Subcutaneous adipose tissue (tissue), 4 donors: ENCODE measurements around the gene RETREG1. TPM values are rescaled to one million over a fixed set of nuclear protein-coding genes. Genes with fewer than 3 reads are reported as not detected.

Experiments
- small RNA-seq: library from RNA; depleted of rRNA; stranded (forward); fragments of <200 nt; gene quantifications from one replicate; pipeline ENCODE3, GENCODE V24; 2016
- total RNA-seq, 4 donors: library from RNA; depleted of rRNA; stranded (reverse); fragments of >200 nt; gene quantifications; one replicate each; pipeline ENCODE4 v1.1.0, GENCODE V29; 2016
- TF ChIP-seq, protein P1 (sequence below): fragments of 450-650 bp; IDR thresholded peaks from one replicate; pipeline ENCODE4 v1.5.1; 2016; ENCODE audit warnings: low read depth, mild to moderate bottlenecking, control low read depth, antibody characterized with exemption, moderate library complexity

Gene RETREG1
- total RNA-seq, 4 donors from 2014 or later: 71.0 to 131 (median 91.7) TPM

DNA sequence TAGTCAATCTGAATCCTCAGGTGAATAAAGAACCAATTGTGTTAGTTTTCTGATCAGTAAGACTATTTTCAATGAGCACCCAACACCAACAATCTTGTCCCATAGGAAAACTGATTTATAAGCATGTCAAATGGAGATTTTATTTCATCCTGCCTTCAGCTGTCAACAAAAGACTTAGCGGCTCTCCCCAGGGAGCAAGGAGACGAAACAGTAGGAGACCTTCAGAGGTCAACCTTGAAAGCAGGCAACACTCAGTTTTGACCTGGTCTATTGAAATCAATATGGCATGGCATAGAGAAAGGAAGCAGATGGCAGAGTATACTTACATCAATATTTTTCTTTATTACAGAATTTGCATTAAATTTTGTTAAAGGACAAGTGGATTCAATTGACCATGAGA, 185.3 kb downstream of the RETREG1 start:
- TF ChIP-seq, protein P1, sequence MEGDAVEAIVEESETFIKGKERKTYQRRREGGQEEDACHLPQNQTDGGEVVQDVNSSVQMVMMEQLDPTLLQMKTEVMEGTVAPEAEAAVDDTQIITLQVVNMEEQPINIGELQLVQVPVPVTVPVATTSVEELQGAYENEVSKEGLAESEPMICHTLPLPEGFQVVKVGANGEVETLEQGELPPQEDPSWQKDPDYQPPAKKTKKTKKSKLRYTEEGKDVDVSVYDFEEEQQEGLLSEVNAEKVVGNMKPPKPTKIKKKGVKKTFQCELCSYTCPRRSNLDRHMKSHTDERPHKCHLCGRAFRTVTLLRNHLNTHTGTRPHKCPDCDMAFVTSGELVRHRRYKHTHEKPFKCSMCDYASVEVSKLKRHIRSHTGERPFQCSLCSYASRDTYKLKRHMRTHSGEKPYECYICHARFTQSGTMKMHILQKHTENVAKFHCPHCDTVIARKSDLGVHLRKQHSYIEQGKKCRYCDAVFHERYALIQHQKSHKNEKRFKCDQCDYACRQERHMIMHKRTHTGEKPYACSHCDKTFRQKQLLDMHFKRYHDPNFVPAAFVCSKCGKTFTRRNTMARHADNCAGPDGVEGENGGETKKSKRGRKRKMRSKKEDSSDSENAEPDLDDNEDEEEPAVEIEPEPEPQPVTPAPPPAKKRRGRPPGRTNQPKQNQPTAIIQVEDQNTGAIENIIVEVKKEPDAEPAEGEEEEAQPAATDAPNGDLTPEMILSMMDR: no peak

DNA sequence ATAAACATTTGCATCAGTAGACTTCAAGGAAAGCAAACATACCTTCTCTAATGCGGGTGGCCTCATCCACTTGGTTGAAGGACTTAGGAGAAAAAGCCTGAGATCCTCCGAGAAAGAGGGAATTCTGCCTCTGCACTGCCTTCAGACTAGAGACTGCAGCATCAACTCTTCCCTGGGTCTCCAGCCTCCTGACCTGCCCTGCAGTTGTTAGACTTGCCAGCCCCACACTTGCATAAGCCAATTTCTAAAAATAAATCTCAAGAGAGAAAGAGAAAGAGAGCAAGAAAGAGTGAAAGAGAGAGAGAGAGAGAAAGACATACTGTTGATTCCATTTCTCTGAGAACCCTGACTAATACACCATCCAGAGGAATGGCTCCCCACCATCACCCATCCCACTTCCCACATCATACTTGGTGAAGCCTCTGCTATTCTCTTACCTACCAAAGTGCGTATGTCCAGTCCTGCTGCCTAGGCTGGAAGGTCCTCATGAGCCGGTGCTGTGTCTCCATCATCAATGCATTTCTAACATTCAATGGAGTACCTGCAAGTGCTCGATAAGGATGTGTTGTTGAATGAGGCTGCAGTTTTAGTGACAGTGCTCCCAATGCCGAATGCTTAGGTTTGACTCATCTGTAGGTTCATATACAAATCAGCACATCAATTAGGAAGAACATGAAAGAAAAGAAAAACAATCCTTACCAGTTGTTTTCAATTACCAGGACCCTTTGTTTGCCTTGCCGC, 186.3 kb downstream of the RETREG1 start:
- TF ChIP-seq, protein P1: no peak

DNA sequence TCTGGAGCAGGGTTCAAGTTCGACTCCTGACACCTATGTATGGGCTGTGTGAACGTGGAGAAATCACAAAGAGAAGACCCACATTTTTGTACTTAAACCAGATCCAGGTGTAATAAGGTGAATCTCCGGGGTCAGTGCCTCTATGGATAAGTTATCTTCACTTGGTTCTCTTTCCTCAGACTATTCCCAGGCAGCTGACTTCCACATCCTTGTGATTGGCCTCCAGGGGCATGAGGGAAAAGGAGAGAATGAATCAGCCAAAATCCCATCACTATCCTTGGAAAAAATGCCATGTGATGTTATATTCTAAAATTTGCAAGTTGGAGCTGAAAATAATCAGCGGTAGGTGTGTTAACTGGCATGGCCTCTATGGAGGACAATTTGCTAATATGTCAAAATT, 188.4 kb downstream of the RETREG1 start:
- TF ChIP-seq, protein P1: no peak

DNA sequence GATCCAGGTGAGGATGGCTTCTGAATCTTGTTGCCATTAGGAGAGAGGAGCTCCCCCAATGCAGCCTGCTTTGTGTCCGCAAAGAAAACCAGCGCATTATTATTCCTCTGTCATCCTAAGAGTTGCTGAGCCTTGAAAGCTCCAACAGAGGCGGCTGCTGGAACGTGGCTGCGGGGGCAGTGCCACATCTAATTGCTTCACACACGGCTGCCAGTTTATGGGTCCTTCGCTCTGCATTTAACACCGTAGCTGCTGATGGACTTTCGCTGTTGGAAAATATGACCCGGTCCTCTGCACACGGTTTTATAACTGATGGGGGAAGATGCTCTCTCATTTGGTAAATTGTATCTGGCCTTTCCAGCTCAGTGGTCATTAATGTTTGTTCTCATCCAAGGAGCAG, 189.2 kb downstream of the RETREG1 start:
- TF ChIP-seq, protein P1: no peak

Small RNA genes within 50 kb of the gene (small RNA-seq; reads per million reads assigned to genes)
- 0.49 reads per million for gene RF00019

Other genes with a start within 250 kb of the RETREG1 start
- gene ZNF622, start 151.2 kb downstream of the RETREG1 start, total RNA-seq: 10 to 100 TPM; 20.2 to 32.6 (median 27.6) TPM